T-cell (primary cell): Measurements from ENCODE around the gene IL18R1. TPM values are rescaled to one million over a fixed set of nuclear protein-coding genes. Genes with fewer than 3 reads are reported as not detected.
A peak's percentile ranks its signal among the peaks of the same experiment; 100 is the strongest.

ENCODE experiments used
- ATAC-seq, 4 experiments: fragments of 200-7000 bp in 3 of 4; fragments of 150-1000 bp in 1 of 4; cut with Tn5 transposase; replicated peaks in 1 of 4; 1 replicate in 3 of 4; 2 replicates in 1 of 4; pipeline ENCODE4 v1.10.0; 2021; ENCODE audit warnings: moderate library complexity in 3 of 4, mild to moderate bottlenecking in 2 of 4, moderate number of reproducible peaks in 1 of 4
- CTCF ChIA-PET, 2 donors: fragments of 300-600 bp; sonication (Branson Sonifier 250); formaldehyde crosslinking; loops; one replicate each; lab custom pipeline; 2022; ENCODE audit warnings: antibody characterized with exemption in 2 of 2; lab: Charles Lee
- POLR2A ChIA-PET, 2 donors: fragments of 300-600 bp; sonication (Branson Sonifier 250); formaldehyde crosslinking; loops; one replicate each; lab custom pipeline; 2022; ENCODE audit warnings: antibody characterized with exemption in 2 of 2; lab: Charles Lee
- DNase-seq, 35 experiments: peaks; one replicate each; pipeline versions ENCODE4 v3.0.0 to v3.0.0-alpha.2; 2013 to 2023
- H3K27ac ChIP-seq: one replicate; pipeline ENCODE4 v1.5.1; 2013; ENCODE audit warnings: low read length
- H3K27me3 ChIP-seq, 2 experiments: replicated peaks in 1 of 2; 1 replicate in 1 of 2; 2 replicates in 1 of 2; pipeline versions ENCODE4 v1.6.1 to v1.7.0; 2013; ENCODE audit warnings: low read length in 1 of 2, mixed read lengths in 1 of 2; ENCODE audit not compliant: control insufficient read depth in 2 of 2, insufficient read depth in 2 of 2; ENCODE audit errors: extremely low read depth in 1 of 2
- H3K36me3 ChIP-seq, 2 donors: 1 replicate in 1 of 2; 2 replicates in 1 of 2; pipeline versions ENCODE4 v1.6.1 to v1.7.0; 2013; ENCODE audit warnings: low read length in 1 of 2; ENCODE audit not compliant: control insufficient read depth in 2 of 2, insufficient read depth in 1 of 2; ENCODE audit errors: extremely low read depth in 1 of 2
- H3K4me1 ChIP-seq, 2 experiments: 1 replicate in 1 of 2; 2 replicates in 1 of 2; pipeline versions ENCODE4 v1.6.1 to v1.7.0; 2013; ENCODE audit warnings: low read length in 2 of 2, mixed read lengths in 1 of 2; ENCODE audit not compliant: insufficient read depth in 2 of 2, control insufficient read depth in 1 of 2; ENCODE audit errors: extremely low read depth in 1 of 2
- H3K4me3 ChIP-seq, 2 donors: 1 replicate in 1 of 2; 2 replicates in 1 of 2; pipeline versions ENCODE4 v1.5.1 to v1.7.0; 2013; ENCODE audit warnings: mild to moderate bottlenecking in 2 of 2, low read length in 1 of 2, moderate library complexity in 1 of 2; ENCODE audit not compliant: control insufficient read depth in 1 of 2; ENCODE audit errors: extremely low read depth in 1 of 2
- H3K9me3 ChIP-seq: 2 replicates; pipeline ENCODE4 v1.7.0; 2013
- H3K27ac Mint-ChIP-seq, 2 donors: one replicate each; pipeline ENCODE4 v1.8.0; 2020 to 2021; ENCODE audit warnings: mild to moderate bottlenecking in 2 of 2, mixed read lengths in 2 of 2
- H3K27me3 Mint-ChIP-seq, 2 donors: one replicate each; pipeline ENCODE4 v1.8.0; 2021 to 2022; ENCODE audit warnings: mixed read lengths in 2 of 2
- H3K36me3 Mint-ChIP-seq: one replicate; pipeline ENCODE4 v1.8.0; 2021; ENCODE audit warnings: mixed read lengths
- H3K4me1 Mint-ChIP-seq, 3 donors: one replicate each; pipeline ENCODE4 v1.8.0; 2020 to 2022; ENCODE audit warnings: mixed read lengths in 3 of 3, mild to moderate bottlenecking in 1 of 3
- H3K4me3 Mint-ChIP-seq, 3 donors: one replicate each; pipeline ENCODE4 v1.8.0; 2020 to 2022; ENCODE audit warnings: mild to moderate bottlenecking in 3 of 3, mixed read lengths in 3 of 3, moderate library complexity in 3 of 3
- H3K9me3 Mint-ChIP-seq, 3 donors: one replicate each; pipeline ENCODE4 v1.8.0; 2020 to 2022; ENCODE audit warnings: mixed read lengths in 3 of 3
- WGBS: methylation state at CpG from one replicate; pipeline ENCODE4 v1.1.5; 2013; ENCODE audit warnings: missing lambda C conversion rate; ENCODE audit not compliant: insufficient coverage; 5-methylcytosine and 5-hydroxymethylcytosine counted together
- total RNA-seq, 35 experiments: library from RNA in 6 of 35; stranded (reverse) in 6 of 35; fragments of 120-200 nt in 1 of 35; gene quantifications; one replicate each; pipeline versions ENCODE4 v1.2.1 to v1.2.4 and lab custom pipeline; 2013 to 2026

The IL18R1 gene
- total RNA-seq, 5 donors from 2014 or later (not counting 1 experiment from before 2014, with no cell fraction given): 4.8 to 12.5 (median 10.1) TPM

DNA sequence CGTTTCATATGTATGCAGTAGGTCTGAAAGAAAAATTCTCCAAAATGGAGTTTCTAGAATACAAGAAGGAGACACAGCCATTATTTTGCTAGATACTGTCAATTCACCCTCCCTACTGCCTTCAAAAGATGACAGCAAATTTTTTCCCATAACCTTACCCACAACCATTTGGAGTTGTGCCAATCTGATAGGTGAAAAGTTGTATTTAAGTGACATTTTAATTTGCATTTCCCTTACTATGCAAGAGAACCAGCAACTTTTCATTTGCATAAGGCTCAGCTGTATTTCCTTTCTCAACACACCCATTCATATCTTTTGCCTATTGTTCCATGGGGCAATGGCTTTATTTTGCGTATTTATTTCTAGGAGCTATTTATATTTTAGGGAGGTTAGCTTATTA, 36.0 kb downstream of the IL18R1 start:
- Histone ChIP-seq H3K4me3 (no peak overlapping the region), H3K27ac (no peak overlapping the region), H3K4me1 (peaks cover 0 to 3% of the 10 kb centered on the region in 2 experiments), H3K9me3 (no peaks in the 10 kb centered on the region), H3K36me3 (peaks cover 0 to 2% of the 10 kb centered on the region in 2 donors), H3K27me3 (no peaks in the 10 kb centered on the region)
- Mint-ChIP-seq H3K4me1 (peaks cover 17 to 35% (median 24%) of the 10 kb centered on the region in 3 donors), H3K9me3 (no peaks in the 10 kb centered on the region), H3K27me3 (no peaks in the 10 kb centered on the region), H3K36me3 (peaks cover 16% of the 10 kb centered on the region), H3K27ac (peak overlapping the region in 1 of 2 donors; percentile 41), H3K4me3 (no peak overlapping the region)
- ATAC-seq: peak; percentile 55 to 82 (median 61)
- WGBS: no CpG with 5 or more reads among the region's 2 CpGs
- POLR2A ChIA-PET: no interaction called here
- peak in 4 of 35 experiments; percentile 9 to 74 (median 22) for DNase-seq
- CTCF ChIA-PET: interaction anchor here in 1 of 2 donors (1.3 kb wide), 1 partner anchor 27 kb away, joined by 4 read pairs; no protein-coding TSS in a partner anchor

GRCh38 chr2:102392096-102392495, 36.5 kb downstream of the IL18R1 start:
- Histone ChIP-seq H3K27me3 (no peaks in the 10 kb centered on the region), H3K36me3 (peaks cover 0 to 2% of the 10 kb centered on the region in 2 donors), H3K4me1 (peaks cover 0 to 3% of the 10 kb centered on the region in 2 experiments), H3K4me3 (no peak overlapping the region), H3K9me3 (no peaks in the 10 kb centered on the region), H3K27ac (no peak overlapping the region)
- Mint-ChIP-seq H3K9me3 (no peaks in the 10 kb centered on the region), H3K4me3 (no peak overlapping the region), H3K27ac (no peak overlapping the region), H3K4me1 (peaks cover 17 to 35% (median 24%) of the 10 kb centered on the region in 3 donors), H3K27me3 (no peaks in the 10 kb centered on the region), H3K36me3 (peaks cover 14% of the 10 kb centered on the region)
- ATAC-seq (no peak), DNase-seq (no peak)
- WGBS: no CpG with 5 or more reads among the region's 3 CpGs
- POLR2A ChIA-PET: no interaction called here
- CTCF ChIA-PET: interaction anchor here in 1 of 2 donors (1.3 kb wide), 1 partner anchor 27 kb away, joined by 4 read pairs; no protein-coding TSS in a partner anchor

- peaks cover 7% of the 10 kb centered on the region for H3K36me3 Mint-ChIP-seq
Measured at GRCh38 chr2:102392942-102393341, 37.3 kb downstream of the IL18R1 start.

GRCh38 chr2:102396012-102396411, 40.4 kb downstream of the IL18R1 start:
- H3K27me3 ChIP-seq: no peaks in the 10 kb centered on the region
- H3K27ac ChIP-seq: no peak overlapping the region
- H3K4me1 Mint-ChIP-seq: peaks cover 14 to 26% (median 22%) of the 10 kb centered on the region in 3 donors
- POLR2A ChIA-PET: no interaction called here
- ATAC-seq (no peak), DNase-seq (no peak)
- H3K27me3 Mint-ChIP-seq: no peaks in the 10 kb centered on the region
- H3K27ac Mint-ChIP-seq: no peak overlapping the region
- peaks cover 3% of the 10 kb centered on the region in 2 experiments for H3K4me1 ChIP-seq
- no CpG with 5 or more reads among the region's 2 CpGs for WGBS
- no peaks in the 10 kb centered on the region for H3K9me3 Mint-ChIP-seq
- H3K4me3 ChIP-seq: no peak overlapping the region
- CTCF ChIA-PET: no interaction called here
- H3K4me3 Mint-ChIP-seq: no peak overlapping the region
- no peaks in the 10 kb centered on the region for H3K36me3 Mint-ChIP-seq
- H3K9me3 ChIP-seq: no peaks in the 10 kb centered on the region
- H3K36me3 ChIP-seq: peaks cover 0 to 2% of the 10 kb centered on the region in 2 donors

More at GRCh38 chr2:102392942-102393341, 37.3 kb downstream of the IL18R1 start:
- Histone ChIP-seq H3K27me3 (no peaks in the 10 kb centered on the region), H3K4me1 (peaks cover 0 to 3% of the 10 kb centered on the region in 2 experiments), H3K9me3 (no peaks in the 10 kb centered on the region), H3K4me3 (no peak overlapping the region), H3K27ac (no peak overlapping the region), H3K36me3 (peaks cover 0 to 2% of the 10 kb centered on the region in 2 donors)
- no peaks in the 10 kb centered on the region for H3K27me3 Mint-ChIP-seq
- POLR2A ChIA-PET: no interaction called here
- no peak overlapping the region for H3K27ac Mint-ChIP-seq
- H3K9me3 Mint-ChIP-seq: no peaks in the 10 kb centered on the region
- no peak overlapping the region for H3K4me3 Mint-ChIP-seq
- peaks cover 16 to 28% (median 20%) of the 10 kb centered on the region in 3 donors for H3K4me1 Mint-ChIP-seq
- ATAC-seq (no peak), DNase-seq (no peak)
- CTCF ChIA-PET: no interaction called here
- no CpG with 5 or more reads among the region's 1 CpG for WGBS

DNA sequence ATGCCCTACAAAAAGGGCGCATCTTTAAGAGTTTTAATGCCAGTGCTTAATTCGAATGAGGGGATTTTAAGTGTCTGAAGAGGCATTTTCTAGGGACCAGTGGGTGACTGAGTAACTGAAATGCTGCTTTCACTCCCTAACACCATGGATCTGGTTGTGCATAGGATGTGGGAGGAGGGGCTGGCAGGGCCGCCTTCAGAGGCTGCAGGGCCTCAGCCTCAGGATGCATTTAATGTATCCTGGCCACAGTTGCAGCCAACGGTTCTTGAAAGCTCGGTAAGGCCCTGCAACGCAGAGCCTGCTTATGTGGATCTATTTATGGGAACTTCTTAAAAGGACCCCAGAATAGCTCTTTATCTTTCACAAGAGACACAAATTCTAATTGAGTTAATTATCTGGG, 41.6 kb downstream of the IL18R1 start:
- ATAC-seq: no peak
- no CpG with 5 or more reads among the region's 6 CpGs for WGBS

DNA sequence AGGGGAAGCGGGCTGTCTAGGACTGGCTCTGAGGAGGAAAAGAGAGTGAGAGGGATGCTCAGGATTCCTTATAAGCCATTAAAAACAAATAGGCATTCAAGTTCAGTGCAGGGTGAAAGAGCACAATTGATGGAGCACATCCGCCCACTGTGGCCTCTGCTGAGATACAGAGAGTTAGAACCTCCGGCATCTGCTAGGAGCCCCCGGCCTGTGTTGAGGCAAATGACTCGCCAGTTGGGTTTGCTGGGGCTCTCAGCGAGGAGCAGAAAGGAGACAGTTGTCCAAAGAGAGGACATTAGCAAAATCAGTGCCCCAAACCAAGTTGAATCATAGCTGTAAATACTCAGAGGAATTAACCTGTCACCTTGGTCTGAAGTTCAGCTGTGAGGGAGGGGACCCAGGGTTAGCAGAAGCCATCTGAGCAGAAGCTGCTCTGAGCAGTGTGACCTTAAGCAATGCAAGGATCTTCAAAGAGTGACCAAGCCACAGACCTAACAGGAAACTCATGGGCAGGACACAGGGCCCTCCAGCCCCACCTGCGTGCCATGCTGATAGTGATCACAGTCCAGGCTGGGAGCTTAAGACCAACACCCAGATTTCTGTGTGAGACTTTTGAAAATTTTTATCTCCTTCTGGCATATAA, 44.0 kb downstream of the IL18R1 start:
- DNase-seq: no peak
- no peaks in the 10 kb centered on the region for H3K36me3 Mint-ChIP-seq
- H3K9me3 Mint-ChIP-seq: no peaks in the 10 kb centered on the region
- Histone ChIP-seq H3K9me3 (no peaks in the 10 kb centered on the region), H3K4me3 (no peak overlapping the region), H3K27ac (no peak overlapping the region), H3K36me3 (no peaks in the 10 kb centered on the region), H3K27me3 (no peaks in the 10 kb centered on the region), H3K4me1 (peaks cover 0 to 3% of the 10 kb centered on the region in 2 experiments)
- peaks cover 0 to 22% (median 20%) of the 10 kb centered on the region in 3 donors for H3K4me1 Mint-ChIP-seq
- ATAC-seq: no peak
- POLR2A ChIA-PET: no interaction called here
- 75% methylated on average over 7 of the region's 7 CpGs for WGBS
- H3K27me3 Mint-ChIP-seq: no peaks in the 10 kb centered on the region
- CTCF ChIA-PET: interaction anchor here in 1 of 2 donors (0.6 kb wide), 1 partner anchor 143 kb away, joined by 3 read pairs; no protein-coding TSS in a partner anchor
- H3K27ac Mint-ChIP-seq: no peak overlapping the region
- H3K4me3 Mint-ChIP-seq: no peak overlapping the region

More for the DNA sequence above, 41.6 kb downstream of the IL18R1 start:
- no peaks in the 10 kb centered on the region for H3K9me3 ChIP-seq
- Mint-ChIP-seq H3K27ac (no peak overlapping the region), H3K9me3 (no peaks in the 10 kb centered on the region), H3K36me3 (no peaks in the 10 kb centered on the region), H3K4me3 (no peak overlapping the region), H3K4me1 (peaks cover 2 to 25% (median 22%) of the 10 kb centered on the region in 3 donors), H3K27me3 (no peaks in the 10 kb centered on the region)
- H3K4me1 ChIP-seq: peaks cover 0 to 3% of the 10 kb centered on the region in 2 experiments
- POLR2A ChIA-PET: no interaction called here
- CTCF ChIA-PET: interaction anchor here in 1 of 2 donors (0.6 kb wide), 1 partner anchor 22 kb away, joined by 4 read pairs; no protein-coding TSS in a partner anchor
- peaks cover 0 to 2% of the 10 kb centered on the region in 2 donors for H3K36me3 ChIP-seq
- no peak overlapping the region for H3K4me3 ChIP-seq
- no peaks in the 10 kb centered on the region for H3K27me3 ChIP-seq
- no peak overlapping the region for H3K27ac ChIP-seq
- no peak for DNase-seq
